MM.1S (cell line): ENCODE measurements around the gene CAP2.

ENCODE experiments used
- EZH2 ChIP-seq: fragments of 300-600 bp; sonication (generic); optimal IDR thresholded peaks from 2 replicates; pipeline ENCODE3; 2017; ENCODE audit warnings: low read depth, mild to moderate bottlenecking, antibody characterized with exemption, low read length, mixed read lengths
- EZH2phosphoT487 ChIP-seq: fragments of 300-600 bp; sonication (generic); IDR thresholded peaks from 2 replicates; pipeline ENCODE4 v1.6.1; 2018; ENCODE audit warnings: antibody characterized with exemption, low read length
- TF ChIP-seq, protein P1 (sequence below): fragments of 300-600 bp; sonication (generic); IDR thresholded peaks from 2 replicates; pipeline ENCODE4 v1.5.1; 2016; ENCODE audit warnings: antibody characterized with exemption, low read length, mixed read lengths

DNA sequence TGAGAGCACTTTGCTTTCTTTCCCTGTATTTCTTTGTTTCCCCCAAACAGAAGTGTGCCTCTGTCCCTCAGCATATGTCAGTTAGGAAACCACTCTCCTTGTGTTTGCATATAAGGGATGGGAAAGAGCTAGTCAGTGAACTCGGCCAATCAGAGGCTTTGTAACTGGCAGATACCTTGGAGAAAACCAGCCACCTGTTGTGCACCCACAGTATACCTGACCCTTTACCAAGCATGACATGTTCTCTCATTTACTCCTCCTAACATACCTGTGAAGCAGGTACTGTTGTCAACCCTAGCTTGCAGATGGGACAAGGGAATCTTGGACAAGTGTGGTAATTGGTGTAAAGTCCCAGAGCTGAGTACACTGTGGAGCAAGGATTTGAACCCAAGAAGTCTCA, 110.6 kb downstream of the CAP2 start:
- TF ChIP-seq, protein P1, sequence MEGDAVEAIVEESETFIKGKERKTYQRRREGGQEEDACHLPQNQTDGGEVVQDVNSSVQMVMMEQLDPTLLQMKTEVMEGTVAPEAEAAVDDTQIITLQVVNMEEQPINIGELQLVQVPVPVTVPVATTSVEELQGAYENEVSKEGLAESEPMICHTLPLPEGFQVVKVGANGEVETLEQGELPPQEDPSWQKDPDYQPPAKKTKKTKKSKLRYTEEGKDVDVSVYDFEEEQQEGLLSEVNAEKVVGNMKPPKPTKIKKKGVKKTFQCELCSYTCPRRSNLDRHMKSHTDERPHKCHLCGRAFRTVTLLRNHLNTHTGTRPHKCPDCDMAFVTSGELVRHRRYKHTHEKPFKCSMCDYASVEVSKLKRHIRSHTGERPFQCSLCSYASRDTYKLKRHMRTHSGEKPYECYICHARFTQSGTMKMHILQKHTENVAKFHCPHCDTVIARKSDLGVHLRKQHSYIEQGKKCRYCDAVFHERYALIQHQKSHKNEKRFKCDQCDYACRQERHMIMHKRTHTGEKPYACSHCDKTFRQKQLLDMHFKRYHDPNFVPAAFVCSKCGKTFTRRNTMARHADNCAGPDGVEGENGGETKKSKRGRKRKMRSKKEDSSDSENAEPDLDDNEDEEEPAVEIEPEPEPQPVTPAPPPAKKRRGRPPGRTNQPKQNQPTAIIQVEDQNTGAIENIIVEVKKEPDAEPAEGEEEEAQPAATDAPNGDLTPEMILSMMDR: no peak
- TF ChIP-seq EZH2: no peak
- no peak for TF ChIP-seq EZH2phosphoT487
